ENCODE data around the gene ANAPC4. TPM values are rescaled to one million over a fixed set of nuclear protein-coding genes. Genes with fewer than 3 reads are reported as not detected.
"Not testable (repeated sequence)": the region's sequence is repeated elsewhere in the genome, so short reads cannot be mapped to it uniquely, and the experiment has no call there.

ANAPC4 gene
- polyA plus RNA-seq, 1 donor from 2014 or later, result 78.1 TPM

- H3K4me3 ChIP-seq (ENCODE audit: low read length); H3K27me3 ChIP-seq (ENCODE audit: insufficient read depth, low read depth, low read length); H3K27ac ChIP-seq (ENCODE audit: low read length); H4K20me1 ChIP-seq (ENCODE audit: insufficient read depth); H3K4me2 ChIP-seq (ENCODE audit: low read length); H3F3A ChIP-seq (ENCODE audit: insufficient read depth, low read length, poor library complexity, severe bottlenecking); H3K9ac ChIP-seq (ENCODE audit: low read length); H3K9me2 ChIP-seq (ENCODE audit: insufficient read depth, low read length); H2AFZ ChIP-seq (ENCODE audit: low read depth, low read length); H3K9me3 ChIP-seq (ENCODE audit: low read length); H3K79me2 ChIP-seq (replicated peaks; ENCODE audit: insufficient read depth, low read length); H3K36me3 ChIP-seq (ENCODE audit: insufficient read depth, low read length): not testable (repeated sequence)
These were observed 4.5 kb upstream of the ANAPC4 start for GRCh38 chr4:25372549-25372948.

DNA sequence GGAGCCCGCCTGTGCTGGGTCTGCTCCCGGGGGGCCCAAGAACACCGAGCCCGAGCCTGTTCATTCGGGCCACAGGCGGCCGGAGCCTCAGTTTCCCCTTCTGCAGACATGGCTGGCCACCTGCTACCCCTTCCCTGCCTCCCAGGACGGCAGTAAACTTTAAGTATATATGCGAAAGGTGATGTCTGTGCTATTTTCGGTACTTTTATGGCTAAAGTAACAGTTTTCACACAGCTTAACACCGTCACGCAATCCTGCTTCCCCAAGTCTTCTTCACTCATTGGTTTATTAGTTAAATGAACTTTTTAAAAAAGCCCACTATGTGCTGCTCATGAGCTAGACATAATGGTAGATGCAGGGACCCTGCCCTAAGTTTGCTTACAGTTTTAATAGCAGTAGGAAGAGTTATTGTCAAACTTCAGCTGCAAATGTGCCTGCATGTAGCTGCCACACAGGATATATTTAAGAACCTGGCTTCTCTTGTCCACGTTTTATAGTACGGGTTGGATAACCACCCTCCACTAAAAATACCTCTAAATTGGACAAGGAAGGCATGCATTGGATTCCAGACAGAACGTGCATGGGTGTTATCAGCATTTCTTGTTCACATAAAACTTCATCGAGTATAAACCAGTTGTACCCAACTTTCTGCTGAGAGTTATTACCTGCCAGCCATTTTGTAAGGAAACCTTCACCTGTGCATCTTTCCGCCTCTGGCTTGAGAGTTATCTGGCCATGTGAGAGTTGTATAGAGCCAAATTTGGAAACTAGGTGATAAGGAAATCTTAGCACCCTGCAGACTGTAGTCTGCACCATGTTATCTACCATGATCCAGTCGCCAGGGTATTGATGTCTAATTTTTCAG, 741 bp downstream of the ANAPC4 start:
- peak overlapping the region; percentile 79 for H3K9ac ChIP-seq (ENCODE audit: low read length)

DNA sequence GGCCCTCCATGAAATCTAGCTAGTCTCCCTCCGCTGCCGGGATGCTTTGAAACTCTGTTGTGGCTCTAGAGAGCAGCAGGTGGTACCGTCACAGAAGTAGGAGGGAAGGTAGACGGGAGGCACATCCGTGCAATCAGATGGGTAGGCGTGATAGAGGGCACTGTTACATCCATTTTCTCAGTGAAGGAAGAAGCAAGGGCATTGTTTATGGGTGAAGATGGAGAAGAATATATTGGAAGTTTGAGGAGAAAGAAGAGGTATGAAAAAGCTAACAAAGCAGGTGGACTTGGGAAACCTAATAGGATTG, 1.3 kb downstream of the ANAPC4 start:
- no peaks in the 10 kb centered on the region for H3F3A ChIP-seq (ENCODE audit: insufficient read depth, low read length, poor library complexity, severe bottlenecking)
- H3K4me2 ChIP-seq (ENCODE audit: low read length), result peak overlapping the region; percentile 46
- no peaks in the 10 kb centered on the region for H3K9me3 ChIP-seq (ENCODE audit: low read length)
- no peak overlapping the region for H3K9ac ChIP-seq (ENCODE audit: low read length)
- H2AFZ ChIP-seq (ENCODE audit: low read depth, low read length), result no peak overlapping the region
- H3K36me3 ChIP-seq (ENCODE audit: insufficient read depth, low read length), result no peaks in the 10 kb centered on the region
- no peaks in the 10 kb centered on the region for H3K27me3 ChIP-seq (ENCODE audit: insufficient read depth, low read depth, low read length)
- H3K79me2 ChIP-seq (replicated peaks; ENCODE audit: insufficient read depth, low read length), result peaks cover 13% of the 10 kb centered on the region
- no peak overlapping the region for H3K27ac ChIP-seq (ENCODE audit: low read length)
- no peaks in the 10 kb centered on the region for H4K20me1 ChIP-seq (ENCODE audit: insufficient read depth)
- H3K4me3 ChIP-seq (ENCODE audit: low read length), result peak overlapping the region; percentile 81
- TF ChIP-seq MXI1 (conservative IDR thresholded peaks at IDR 0.05; ENCODE audit: poor library complexity, severe bottlenecking) (no peak), SMC3 (conservative IDR thresholded peaks at IDR 0.05; ENCODE audit: poor library complexity) (no peak)
- no peaks in the 10 kb centered on the region for H3K9me2 ChIP-seq (ENCODE audit: insufficient read depth, low read length)

More for the DNA sequence above, 741 bp downstream of the ANAPC4 start:
- Histone ChIP-seq H3K4me2 (ENCODE audit: low read length) (peak overlapping the region; percentile 46), H3K4me3 (ENCODE audit: low read length) (peak overlapping the region; percentile 81), H2AFZ (ENCODE audit: low read depth, low read length) (peak overlapping the region; percentile 90), H3K27ac (ENCODE audit: low read length) (peak overlapping the region; percentile 57), H3F3A (ENCODE audit: insufficient read depth, low read length, poor library complexity, severe bottlenecking) (no peaks in the 10 kb centered on the region), H3K27me3 (ENCODE audit: insufficient read depth, low read depth, low read length) (no peaks in the 10 kb centered on the region), H4K20me1 (ENCODE audit: insufficient read depth) (no peaks in the 10 kb centered on the region), H3K79me2 (replicated peaks; ENCODE audit: insufficient read depth, low read length) (peaks cover 13% of the 10 kb centered on the region), H3K9me2 (ENCODE audit: insufficient read depth, low read length) (no peaks in the 10 kb centered on the region), H3K36me3 (ENCODE audit: insufficient read depth, low read length) (no peaks in the 10 kb centered on the region), H3K9me3 (ENCODE audit: low read length) (no peaks in the 10 kb centered on the region)
- peak; percentile 8 for TF ChIP-seq MXI1 (conservative IDR thresholded peaks at IDR 0.05; ENCODE audit: poor library complexity, severe bottlenecking)
- TF ChIP-seq EP300 (conservative IDR thresholded peaks at IDR 0.05; ENCODE audit: poor library complexity, severe bottlenecking), result no peak

DNA sequence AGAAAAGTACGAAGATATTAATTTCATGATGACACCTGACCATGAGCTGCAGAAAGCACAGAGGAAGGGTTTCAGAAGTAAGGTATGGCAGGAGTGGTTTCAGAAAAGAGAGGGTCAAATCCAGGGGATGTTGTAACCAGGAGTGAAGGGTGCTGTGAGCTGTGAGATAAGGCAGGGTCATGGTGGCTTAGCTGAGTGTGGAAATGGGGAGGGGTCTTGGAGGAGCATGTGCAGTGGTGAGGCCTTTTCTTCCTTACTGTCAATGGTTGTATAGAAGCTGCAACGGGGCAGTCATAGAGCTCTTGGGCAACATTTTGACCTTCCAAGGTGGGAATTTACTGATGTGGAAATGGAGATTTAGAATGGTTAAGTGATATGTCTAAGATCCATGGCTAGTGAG, 2.5 kb downstream of the ANAPC4 start:
- Histone ChIP-seq H2AFZ (ENCODE audit: low read depth, low read length) (no peak overlapping the region), H3K9me3 (ENCODE audit: low read length) (no peaks in the 10 kb centered on the region), H3K9me2 (ENCODE audit: insufficient read depth, low read length) (no peaks in the 10 kb centered on the region), H3K79me2 (replicated peaks; ENCODE audit: insufficient read depth, low read length) (peaks cover 13% of the 10 kb centered on the region), H3F3A (ENCODE audit: insufficient read depth, low read length, poor library complexity, severe bottlenecking) (no peaks in the 10 kb centered on the region), H3K4me3 (ENCODE audit: low read length) (peak overlapping the region; percentile 81), H3K4me2 (ENCODE audit: low read length) (no peak overlapping the region), H3K9ac (ENCODE audit: low read length) (no peak overlapping the region), H3K36me3 (ENCODE audit: insufficient read depth, low read length) (no peaks in the 10 kb centered on the region), H3K27me3 (ENCODE audit: insufficient read depth, low read depth, low read length) (no peaks in the 10 kb centered on the region), H4K20me1 (ENCODE audit: insufficient read depth) (no peaks in the 10 kb centered on the region), H3K27ac (ENCODE audit: low read length) (no peak overlapping the region)
- TF ChIP-seq TAF1 (IDR thresholded peaks at IDR 0.05; ENCODE audit: low read depth), result no peak
- TF ChIP-seq POLR2AphosphoS5 (IDR thresholded peaks at IDR 0.05), result no peak
- TF ChIP-seq EP300 (conservative IDR thresholded peaks at IDR 0.05; ENCODE audit: poor library complexity, severe bottlenecking), result no peak
- TF ChIP-seq EZH2 (IDR thresholded peaks at IDR 0.05; ENCODE audit: borderline replicate concordance, insufficient read depth, low read length, poor library complexity, severe bottlenecking), result no peak
- TF ChIP-seq MXI1 (conservative IDR thresholded peaks at IDR 0.05; ENCODE audit: poor library complexity, severe bottlenecking), result no peak
- no peak for TF ChIP-seq REST (IDR thresholded peaks at IDR 0.05; ENCODE audit: borderline replicate concordance)
- TF ChIP-seq RAD21 (conservative IDR thresholded peaks at IDR 0.05), result no peak
- no peak for TF ChIP-seq CTCF (IDR thresholded peaks at IDR 0.05; ENCODE audit: poor library complexity, severe bottlenecking)
- no peak for TF ChIP-seq SMC3 (conservative IDR thresholded peaks at IDR 0.05; ENCODE audit: poor library complexity)

Measured in neural cell (in vitro differentiated cells).